ENCODE measurements around the gene GSE1.

GSE1 gene

GRCh38 chr16:85704900-85705846 is 92.1 kb downstream of the GSE1 start:
- TF ChIP-seq, protein P1, sequence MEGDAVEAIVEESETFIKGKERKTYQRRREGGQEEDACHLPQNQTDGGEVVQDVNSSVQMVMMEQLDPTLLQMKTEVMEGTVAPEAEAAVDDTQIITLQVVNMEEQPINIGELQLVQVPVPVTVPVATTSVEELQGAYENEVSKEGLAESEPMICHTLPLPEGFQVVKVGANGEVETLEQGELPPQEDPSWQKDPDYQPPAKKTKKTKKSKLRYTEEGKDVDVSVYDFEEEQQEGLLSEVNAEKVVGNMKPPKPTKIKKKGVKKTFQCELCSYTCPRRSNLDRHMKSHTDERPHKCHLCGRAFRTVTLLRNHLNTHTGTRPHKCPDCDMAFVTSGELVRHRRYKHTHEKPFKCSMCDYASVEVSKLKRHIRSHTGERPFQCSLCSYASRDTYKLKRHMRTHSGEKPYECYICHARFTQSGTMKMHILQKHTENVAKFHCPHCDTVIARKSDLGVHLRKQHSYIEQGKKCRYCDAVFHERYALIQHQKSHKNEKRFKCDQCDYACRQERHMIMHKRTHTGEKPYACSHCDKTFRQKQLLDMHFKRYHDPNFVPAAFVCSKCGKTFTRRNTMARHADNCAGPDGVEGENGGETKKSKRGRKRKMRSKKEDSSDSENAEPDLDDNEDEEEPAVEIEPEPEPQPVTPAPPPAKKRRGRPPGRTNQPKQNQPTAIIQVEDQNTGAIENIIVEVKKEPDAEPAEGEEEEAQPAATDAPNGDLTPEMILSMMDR (IDR thresholded peaks at IDR 0.05), result no peak

GRCh38 chr16:85706449-85707034 is 93.4 kb downstream of the GSE1 start:
- TF ChIP-seq, protein P1 (IDR thresholded peaks at IDR 0.05), result no peak

DNA sequence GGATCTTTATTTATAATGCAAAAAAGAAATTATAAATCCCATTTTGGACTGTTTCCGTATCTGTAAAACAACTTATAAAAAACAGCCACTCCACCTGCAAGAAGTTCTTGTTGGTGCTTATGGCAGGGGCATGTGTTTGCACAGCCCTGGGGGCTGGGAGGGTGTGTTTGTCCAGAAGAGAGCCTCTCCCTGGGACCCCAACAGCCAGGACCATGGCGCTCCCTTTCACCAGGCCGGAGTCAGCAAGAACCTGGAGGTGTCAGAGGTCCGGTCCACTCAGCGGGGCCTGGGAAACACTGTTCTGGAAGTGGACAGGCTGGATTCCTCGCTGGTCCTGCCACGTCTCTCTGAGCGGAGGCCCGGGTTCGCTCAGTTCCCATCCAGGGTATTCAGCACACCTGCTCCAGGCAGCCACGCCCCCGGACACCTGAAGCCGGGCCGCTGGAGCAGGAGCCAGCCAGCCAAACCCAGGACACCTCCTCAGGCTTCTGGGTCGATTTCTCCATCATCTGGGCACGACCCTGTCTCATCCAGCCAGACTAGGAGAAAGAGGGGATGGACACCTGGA is 94.5 kb downstream of the GSE1 start:
- TF ChIP-seq, protein P1 (IDR thresholded peaks at IDR 0.05), result no peak

GRCh38 chr16:85708338-85708737 is 95.2 kb downstream of the GSE1 start:
- TF ChIP-seq, protein P1 (IDR thresholded peaks at IDR 0.05), result no peak

- TF ChIP-seq, protein P1 (IDR thresholded peaks at IDR 0.05), result no peak
Measured at GRCh38 chr16:85709766-85710585, 96.9 kb downstream of the GSE1 start.

GRCh38 chr16:85710732-85711131 is 97.6 kb downstream of the GSE1 start:
- TF ChIP-seq, protein P1 (IDR thresholded peaks at IDR 0.05), result no peak

DNA sequence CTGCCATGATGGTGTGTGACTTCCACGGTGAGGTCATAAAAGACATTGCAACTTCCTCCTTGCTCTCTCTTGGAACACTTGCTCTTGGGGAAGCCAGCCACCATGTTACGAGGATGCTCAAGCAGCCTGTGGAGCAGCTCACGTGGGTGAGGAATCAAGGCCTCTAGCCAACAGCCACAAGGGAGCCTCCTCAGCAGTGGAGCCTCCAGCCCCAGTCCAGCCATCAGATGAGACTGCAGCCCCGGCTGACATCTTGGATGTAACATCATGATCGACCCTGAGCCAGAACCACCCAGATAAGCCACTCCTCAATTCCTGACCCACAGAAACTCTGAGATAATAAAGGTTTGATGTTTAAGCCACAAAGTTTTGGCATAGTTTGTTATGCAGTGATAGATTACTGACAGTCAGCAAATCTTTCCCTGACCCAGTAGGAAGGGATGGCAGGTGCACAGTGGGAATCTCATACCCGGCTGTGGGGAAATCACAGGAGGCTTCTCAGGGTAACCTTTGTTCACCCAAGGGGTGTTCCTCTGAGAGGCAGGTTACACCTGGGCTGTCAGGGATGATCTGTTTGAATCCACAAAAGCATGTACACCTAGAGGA is 99.0 kb downstream of the GSE1 start:
- TF ChIP-seq, protein P1 (IDR thresholded peaks at IDR 0.05), result no peak
